GM12878 (cell line): ENCODE results near the gene KRTAP10-9. TPM values are rescaled to one million over a fixed set of nuclear protein-coding genes. Genes with fewer than 3 reads are reported as not detected.

ENCODE experiments used
- ATAC-seq: fragments of 200-7000 bp; cut with Tn5 transposase; 3 replicates; pipeline ENCODE4 v1.9.1; 2020; ENCODE audit warnings: mild to moderate bottlenecking, moderate library complexity
- BruUV-seq: library from RNA; stranded (reverse); fragments of 400-500 nt; replicated peaks from 2 replicates; lab custom pipeline; 2021; lab: Mats Ljungman, UMichigan
- CTCF ChIA-PET: fragments of 300-600 bp; sonication (Branson Sonifier 250); formaldehyde crosslinking; extraction: SDS; loops from one replicate; lab custom pipeline; 2021; ENCODE audit warnings: inconsistent platforms; lab: Yijun Ruan, JAX
- POLR2A ChIA-PET: fragments of 350-600 bp; formaldehyde crosslinking; extraction: SDS; loops from one replicate; lab custom pipeline; 2021; ENCODE audit warnings: inconsistent platforms; lab: Charles Lee
- RAD21 ChIA-PET: fragments of 300-600 bp; sonication (Branson Sonifier 250); formaldehyde crosslinking; loops from one replicate; lab custom pipeline; 2023; ENCODE audit warnings: antibody characterized with exemption; ENCODE audit not compliant: unreplicated experiment; lab: Charles Lee
- SMC1A ChIA-PET: fragments of 300-600 bp; sonication (Branson Sonifier 250); formaldehyde crosslinking; loops from one replicate; lab custom pipeline; 2023; ENCODE audit not compliant: unreplicated experiment, uncharacterized antibody; lab: Charles Lee
- DNase-seq: peaks from one replicate; pipeline ENCODE4 v3.0.0-alpha.2; 2011; ENCODE audit warnings: low read depth, low spot score
- FAIRE-seq: peaks from 3 replicates; lab custom pipeline; 2011; peaks lifted over from hg19 to GRCh38; lab: Jason Lieb, UNC
- H2AFZ ChIP-seq: 2 replicates; pipeline ENCODE4 v1.6.0; 2011; ENCODE audit warnings: low read depth, low read length, control low read depth; ENCODE audit not compliant: control insufficient read depth
- H3K27ac ChIP-seq: 2 replicates; pipeline ENCODE4 v1.5.1; 2011; ENCODE audit warnings: control low read depth; ENCODE audit not compliant: control insufficient read depth, insufficient read depth
- H3K27me3 ChIP-seq, 2 experiments: replicated peaks in 1 of 2; 2 replicates each; pipeline versions ENCODE4 v1.6.0 to v1.6.1; 2011; ENCODE audit warnings: low read length in 1 of 2; ENCODE audit not compliant: control insufficient read depth in 2 of 2, insufficient read depth in 2 of 2
- H3K36me3 ChIP-seq, 2 experiments: 2 replicates each; pipeline ENCODE4 v1.5.1; 2011; ENCODE audit warnings: low read length in 1 of 2; ENCODE audit not compliant: control insufficient read depth in 2 of 2, insufficient read depth in 2 of 2
- H3K4me1 ChIP-seq: 2 replicates; pipeline ENCODE4 v1.6.1; 2011; ENCODE audit warnings: mild to moderate bottlenecking, low read length, moderate library complexity, mixed read lengths; ENCODE audit not compliant: control insufficient read depth, insufficient read depth
- H3K4me2 ChIP-seq: 2 replicates; pipeline ENCODE4 v1.6.0; 2011; ENCODE audit warnings: control low read depth; ENCODE audit not compliant: control insufficient read depth, insufficient read depth
- H3K4me3 ChIP-seq: fragments of 200-600 bp; sonication (generic); 2 replicates; pipeline ENCODE4 v1.5.1; 2016
- H3K79me2 ChIP-seq: 2 replicates; pipeline ENCODE4 v1.6.0; 2011; ENCODE audit warnings: low read length; ENCODE audit not compliant: control insufficient read depth, insufficient read depth
- H3K9ac ChIP-seq: 2 replicates; pipeline ENCODE4 v1.8.0; 2011; ENCODE audit warnings: low read length, control low read depth, mixed read lengths; ENCODE audit not compliant: control insufficient read depth, insufficient read depth
- H3K9me3 ChIP-seq: replicated peaks from 3 replicates; pipeline ENCODE4 v1.5.1; 2011; ENCODE audit warnings: mild to moderate bottlenecking, low read length; ENCODE audit not compliant: control insufficient read depth, insufficient read depth
- H4K20me1 ChIP-seq: 2 replicates; pipeline ENCODE4 v1.6.0; 2011; ENCODE audit not compliant: control insufficient read depth, insufficient read depth
- BCLAF1 ChIP-seq: fragments of 450-650 bp; IDR thresholded peaks from 2 replicates; pipeline ENCODE4 v1.6.1; 2017; ENCODE audit warnings: antibody characterized with exemption, mild to moderate bottlenecking, moderate library complexity
- MEF2A ChIP-seq: IDR thresholded peaks from 2 replicates; pipeline ENCODE4 v1.6.1; 2011; ENCODE audit warnings: low read depth, mild to moderate bottlenecking, low read length, moderate library complexity; ENCODE audit not compliant: insufficient read depth
- NKRF ChIP-seq: fragments of 450-650 bp; conservative IDR thresholded peaks from 2 replicates; pipeline ENCODE4 v1.6.1; 2017; ENCODE audit warnings: mild to moderate bottlenecking, moderate library complexity
- ZSCAN29 ChIP-seq: fragments of 450-650 bp; IDR thresholded peaks from 2 replicates; pipeline ENCODE4 v1.6.1; 2017; ENCODE audit warnings: mild to moderate bottlenecking, moderate library complexity
- WGBS: methylation state at CpG from one replicate; pipeline ENCODE4 v1.1.6; 2016; ENCODE audit warnings: low lambda C conversion rate; ENCODE audit not compliant: insufficient replicate concordance, insufficient coverage; ENCODE audit errors: missing lambda C conversion rate; 5-methylcytosine and 5-hydroxymethylcytosine counted together
- in situ Hi-C: fragments of 300-500 bp; cut with MboI; formaldehyde crosslinking; loops from 9 replicates; pipeline ENCODE4 v1.14.3; 2018; ENCODE audit warnings: mixed read lengths
- intact Hi-C: fragments of 100-400 bp; cut with micrococcal nuclease; formaldehyde crosslinking; loops from one replicate; pipeline ENCODE4 v1.14.2; 2022; ENCODE audit not compliant: unreplicated experiment
- polyA plus RNA-seq, 11 experiments: library from polyadenylated mRNA; depleted of rRNA in 4 of 11; unstranded in 6 of 11; stranded (reverse) in 5 of 11; fragments of >200 nt; fragmentation: Nextera tagmentation in 4 of 11; fragmentation: Illumina TruSeq in 1 of 11; extraction: Ambion mirVana in 4 of 11; extraction: Trizol in 1 of 11; gene quantifications; 1 replicate in 1 of 11; 2 replicates in 10 of 11; pipeline versions ENCODE4 v1.2.1 to v1.2.3, GENCODE V29; 2011 to 2016; ENCODE audit warnings: inconsistent platforms in 2 of 11, missing spikeins in 2 of 11, low read depth in 1 of 11
- total RNA-seq, 4 experiments: library from RNA; depleted of rRNA in 3 of 4; stranded (reverse); fragments of >200 nt in 3 of 4; fragmentation: Illumina TruSeq in 1 of 4; extraction: Trizol in 1 of 4; gene quantifications; 2 replicates each; pipeline versions ENCODE4 v1.2.1 to v1.2.3, GENCODE V29; 2013 to 2021

Gene KRTAP10-9
- total and polyA plus RNA-seq, 10 of the 15 experiments (the other 5 are each of a cell fraction or from before 2014, with no cell fraction given): not detected

DNA sequence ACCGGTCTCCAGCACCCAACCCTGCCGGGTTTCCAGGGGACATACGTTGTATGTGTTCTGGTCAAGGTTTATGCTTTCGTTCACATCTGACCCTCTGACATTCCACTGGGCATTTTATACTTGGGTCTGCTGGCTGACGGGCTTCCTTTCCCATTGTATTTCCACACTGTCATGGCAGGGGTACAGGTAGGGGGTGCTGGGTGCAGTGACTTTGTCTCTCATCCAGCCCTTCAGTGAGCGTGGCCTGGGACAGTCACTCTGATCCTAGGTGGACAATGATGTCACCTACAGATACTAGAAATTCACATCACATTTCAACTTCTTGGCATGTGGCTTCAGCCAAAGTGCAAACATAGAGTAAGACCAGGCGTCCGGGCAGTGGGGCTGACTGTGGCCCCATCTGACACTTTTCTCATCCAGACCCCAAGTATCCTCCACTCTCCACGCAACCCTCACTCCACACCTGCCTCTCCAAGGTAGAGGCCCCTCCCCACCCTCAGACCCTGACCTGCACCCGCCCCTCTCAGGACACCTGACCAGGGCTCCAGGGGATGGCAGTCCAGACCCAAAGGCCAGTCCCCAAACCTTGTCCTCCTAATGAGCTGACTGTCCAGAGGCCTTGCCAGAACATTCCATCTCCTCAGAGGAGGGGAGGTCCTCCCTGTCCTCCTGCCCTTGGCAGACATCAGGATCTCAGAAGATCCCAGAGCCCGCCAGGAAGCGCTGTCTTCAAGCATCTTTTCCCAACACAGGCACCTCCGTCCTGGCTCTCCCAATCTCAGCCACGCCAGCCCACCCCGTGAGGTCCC lies 9.5 kb downstream of the KRTAP10-9 start:
- ATAC-seq: no peak
- Histone ChIP-seq H3K4me3 (no peak overlapping the region), H3K27me3 (no peaks in the 10 kb centered on the region), H2AFZ (no peak overlapping the region), H3K79me2 (no peaks in the 10 kb centered on the region), H3K9me3 (no peaks in the 10 kb centered on the region; the same call in 2 of the 3 replicates), H3K4me1 (no peaks in the 10 kb centered on the region), H3K9ac (no peak overlapping the region), H3K36me3 (no peaks in the 10 kb centered on the region), H4K20me1 (no peaks in the 10 kb centered on the region), H3K27ac (no peak overlapping the region), H3K4me2 (no peak overlapping the region)
- intact Hi-C loops: no loop called here
- TF ChIP-seq ZSCAN29 (no peak), BCLAF1 (no peak), MEF2A (no peak), NKRF (no peak)
- FAIRE-seq: no peak
- in situ Hi-C loops: no loop called here
- 39% methylated on average over 13 of the region's 15 CpGs for WGBS
- DNase-seq: no peak
- ChIA-PET POLR2A (no interaction called here), CTCF (no interaction called here), SMC1A (no interaction called here), RAD21 (no interaction called here)
- BruUV-seq: no TSS peak
